K562 (cell line): ENCODE data around the gene AMOTL1.

Source experiments
- HDAC6 ChIP-seq: IDR thresholded peaks from 2 replicates; pipeline ENCODE4 v1.6.1; 2012; ENCODE audit warnings: low read depth, mild to moderate bottlenecking, control low read depth, inconsistent platforms, low read length, moderate library complexity
- IRF2 ChIP-seq: sonication (generic); formaldehyde crosslinking; IDR thresholded peaks from 2 replicates; pipeline ENCODE4 v1.8.1; 2022; ENCODE audit warnings: mild to moderate bottlenecking, missing genetic modification reagents
- POLR2A ChIP-seq: fragments of 450-650 bp; conservative IDR thresholded peaks from 2 replicates; pipeline ENCODE4 v1.6.1; 2016
- RAD21 ChIP-seq, 2 experiments: fragments of 250-450 bp in 1 of 2; fragments of 450-650 bp in 1 of 2; sonication (Bioruptor Pico) in 1 of 2; formaldehyde crosslinking in 1 of 2; IDR thresholded peaks in 1 of 2; conservative IDR thresholded peaks in 1 of 2; 2 replicates each; pipeline versions ENCODE4 v1.4.0 to v1.8.0; 2020 to 2022; ENCODE audit warnings: mild to moderate bottlenecking in 2 of 2, moderate library complexity in 1 of 2
- SREBF2 ChIP-seq: sonication (generic); formaldehyde crosslinking; IDR thresholded peaks from 2 replicates; pipeline ENCODE4 v1.4.0; 2020; ENCODE audit warnings: mild to moderate bottlenecking, missing genetic modification reagents
- YY1 ChIP-seq, 3 experiments: IDR thresholded peaks; 2 replicates each; pipeline ENCODE4 v1.6.1; 2011; ENCODE audit warnings: low read length in 2 of 3, mild to moderate bottlenecking in 2 of 3, moderate library complexity in 2 of 3, borderline replicate concordance in 1 of 3, control low read depth in 1 of 3, low read depth in 1 of 3; ENCODE audit not compliant: insufficient read depth in 3 of 3, insufficient replicate concordance in 2 of 3, control insufficient read depth in 1 of 3, insufficient read length in 1 of 3; ENCODE audit errors: extremely low read depth in 1 of 3
- ZNF12 ChIP-seq: sonication (generic); formaldehyde crosslinking; IDR thresholded peaks from 2 replicates; pipeline ENCODE4 v1.4.0; 2020; ENCODE audit warnings: mild to moderate bottlenecking, missing genetic modification reagents
- ZNF175 ChIP-seq: fragments of 200-800 bp; sonication (Bioruptor generic); IDR thresholded peaks from 2 replicates; pipeline ENCODE4 v1.6.1; 2016; ENCODE audit warnings: low read depth, mild to moderate bottlenecking, missing genetic modification characterization, missing compliant biosample characterization
- ZNF764 ChIP-seq: fragments of 250-450 bp; sonication (Bioruptor Pico); IDR thresholded peaks from 2 replicates; pipeline ENCODE4 v1.4.0; 2020; ENCODE audit warnings: low read depth, mild to moderate bottlenecking, moderate library complexity

DNA sequence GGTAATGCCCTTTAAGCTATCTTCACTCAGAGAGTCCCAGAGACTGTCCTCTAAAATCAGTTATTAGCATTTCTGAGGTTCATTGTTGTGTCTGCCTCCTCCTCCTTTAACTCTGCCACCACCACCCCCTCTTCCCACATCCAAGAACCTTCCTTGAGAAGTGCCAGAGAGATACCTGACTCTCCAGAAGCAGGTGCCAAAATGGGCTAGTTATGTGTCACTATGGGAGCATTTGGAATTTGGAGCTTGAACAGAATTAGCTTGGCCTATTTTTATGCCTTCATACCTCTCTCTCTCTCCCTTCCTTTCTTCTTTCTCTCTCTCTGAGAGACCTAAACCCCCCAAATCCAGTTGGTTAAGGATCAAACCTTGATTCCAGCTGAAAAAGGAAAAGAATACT, 75.9 kb downstream of the AMOTL1 start:
- TF ChIP-seq POLR2A (no peak), YY1 (IDR thresholded peaks at IDR 0.05; ENCODE audit: borderline replicate concordance in 1 of 3, control insufficient read depth in 1 of 3, extremely low read depth in 1 of 3, insufficient read depth in 3 of 3, insufficient read length in 1 of 3, insufficient replicate concordance in 2 of 3, low read depth in 1 of 3, low read length in 2 of 3) (no peak), HDAC6 (no peak), IRF2 (CRISPR knock-in tag) (no peak), RAD21 (CRISPR knock-in tag; conservative IDR thresholded peaks at IDR 0.05 in 1 of 2, IDR thresholded peaks at IDR 0.05 in 1 of 2) (no peak), SREBF2 (CRISPR knock-in tag) (no peak), ZNF175 (CRISPR knock-in tag) (no peak), ZNF12 (no peak), ZNF764 (CRISPR knock-in tag) (no peak)
